Transverse colon (tissue), 4 donors: ENCODE measurements around the gene YWHAE. TPM values are rescaled to one million over a fixed set of nuclear protein-coding genes. Genes with fewer than 3 reads are reported as not detected.

Experiments
- DNase-seq: peaks from one replicate; pipeline ENCODE4 v3.0.0-alpha.2; 2019
- H3K27ac ChIP-seq, 4 donors: fragments of 200-600 bp; sonication (generic); 2 replicates each; pipeline ENCODE4 v1.5.1; 2016 to 2018; ENCODE audit warnings: inconsistent platforms in 4 of 4
- H3K27me3 ChIP-seq: fragments of 200-600 bp; sonication (generic); 2 replicates; pipeline ENCODE4 v1.5.1; 2017; ENCODE audit warnings: inconsistent platforms
- H3K36me3 ChIP-seq, 4 donors: fragments of 200-600 bp; sonication (generic); 2 replicates each; pipeline ENCODE4 v1.5.1; 2017 to 2019; ENCODE audit warnings: inconsistent platforms in 4 of 4
- H3K4me1 ChIP-seq, 4 donors: fragments of 200-600 bp; sonication (generic); 2 replicates each; pipeline ENCODE4 v1.5.1; 2017 to 2020; ENCODE audit warnings: inconsistent platforms in 4 of 4
- H3K4me3 ChIP-seq, 4 donors: fragments of 200-600 bp; sonication (generic); 1 replicate in 1 of 4; 2 replicates in 3 of 4; pipeline versions ENCODE4 v1.5.1 to v1.6.1; 2017 to 2019; ENCODE audit warnings: inconsistent platforms in 4 of 4
- H3K9me3 ChIP-seq, 2 donors: fragments of 200-600 bp; sonication (generic); 2 replicates each; pipeline ENCODE4 v1.5.1; 2017 to 2019; ENCODE audit warnings: inconsistent platforms in 2 of 2
- EP300 ChIP-seq: sonication (generic); formaldehyde crosslinking; IDR thresholded peaks from one replicate; pipeline ENCODE4 v1.6.1; 2017; ENCODE audit warnings: antibody characterized with exemption, low read depth
- POLR2A ChIP-seq: fragments of 450-650 bp; IDR thresholded peaks from one replicate; pipeline ENCODE4 v1.6.1; 2016; ENCODE audit warnings: antibody characterized with exemption, mild to moderate bottlenecking, moderate library complexity
- POLR2AphosphoS5 ChIP-seq, 3 donors: sonication (generic); formaldehyde crosslinking; IDR thresholded peaks; one replicate each; pipeline ENCODE4 v1.6.1; 2016; ENCODE audit warnings: antibody characterized with exemption in 3 of 3
- WGBS, 2 donors: methylation state at CpG; one replicate each; pipeline ENCODE4 v1.1.5; 2018; ENCODE audit warnings: low coverage in 1 of 2; 5-methylcytosine and 5-hydroxymethylcytosine counted together
- in situ Hi-C, 4 donors: fragments of 200-750 bp; cut with MboI; loops; one replicate each; pipeline versions ENCODE4 v1.15.0 to v1.15.1; 2017; ENCODE audit warnings: low sequenced_read_pairs in 3 of 4, low pct_ligation_motif_present in 1 of 4, low pct_unique_long_range_greater_than_20kb in 1 of 4
- intact Hi-C: fragments of 100-400 bp; cut with DNase I; formaldehyde crosslinking; loops from one replicate; pipeline ENCODE4 v1.15.1; 2023; ENCODE audit warnings: low total_unique reads
- total RNA-seq, 4 donors: library from RNA; depleted of rRNA; stranded (reverse); fragments of >200 nt; gene quantifications; one replicate each; pipeline ENCODE4 v1.1.0, GENCODE V29; 2016
- TF ChIP-seq, protein P1 (sequence below), 5 experiments: fragments of 200-600 bp in 3 of 5; fragments of 450-650 bp in 2 of 5; sonication (generic) in 3 of 5; IDR thresholded peaks; 1 replicate in 2 of 5; 2 replicates in 3 of 5; pipeline ENCODE4 v1.5.1; 2016 to 2017; ENCODE audit warnings: antibody characterized with exemption in 5 of 5, inconsistent platforms in 3 of 5, mild to moderate bottlenecking in 2 of 5, moderate library complexity in 1 of 5

YWHAE gene
- total RNA-seq, 4 donors from 2014 or later = 158 to 2,397 (median 594) TPM

DNA sequence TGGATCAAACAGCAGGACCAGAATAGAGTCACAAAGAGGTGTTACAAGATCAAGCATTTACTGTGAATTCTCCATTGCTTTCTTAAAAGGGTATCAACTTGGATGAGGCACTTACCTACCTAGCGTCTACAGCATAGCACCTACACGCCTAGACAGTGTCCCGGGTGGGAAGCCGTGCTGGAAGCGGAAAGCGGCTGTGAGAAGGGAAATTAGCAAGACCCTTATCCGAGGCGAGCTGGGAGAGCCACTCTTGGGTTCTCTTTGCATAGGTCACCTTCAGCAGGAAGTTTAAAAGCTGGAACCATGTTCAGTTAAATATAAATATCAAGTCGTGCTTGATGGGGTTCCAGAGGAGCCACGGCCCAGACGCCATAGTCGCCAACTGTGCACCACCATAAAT, 74.3 kb downstream of the YWHAE start:
- TF ChIP-seq POLR2A = no peak
- no peak for TF ChIP-seq EP300
- TF ChIP-seq POLR2AphosphoS5 (IDR thresholded peaks at IDR 0.05) = no peak
- TF ChIP-seq, protein P1, sequence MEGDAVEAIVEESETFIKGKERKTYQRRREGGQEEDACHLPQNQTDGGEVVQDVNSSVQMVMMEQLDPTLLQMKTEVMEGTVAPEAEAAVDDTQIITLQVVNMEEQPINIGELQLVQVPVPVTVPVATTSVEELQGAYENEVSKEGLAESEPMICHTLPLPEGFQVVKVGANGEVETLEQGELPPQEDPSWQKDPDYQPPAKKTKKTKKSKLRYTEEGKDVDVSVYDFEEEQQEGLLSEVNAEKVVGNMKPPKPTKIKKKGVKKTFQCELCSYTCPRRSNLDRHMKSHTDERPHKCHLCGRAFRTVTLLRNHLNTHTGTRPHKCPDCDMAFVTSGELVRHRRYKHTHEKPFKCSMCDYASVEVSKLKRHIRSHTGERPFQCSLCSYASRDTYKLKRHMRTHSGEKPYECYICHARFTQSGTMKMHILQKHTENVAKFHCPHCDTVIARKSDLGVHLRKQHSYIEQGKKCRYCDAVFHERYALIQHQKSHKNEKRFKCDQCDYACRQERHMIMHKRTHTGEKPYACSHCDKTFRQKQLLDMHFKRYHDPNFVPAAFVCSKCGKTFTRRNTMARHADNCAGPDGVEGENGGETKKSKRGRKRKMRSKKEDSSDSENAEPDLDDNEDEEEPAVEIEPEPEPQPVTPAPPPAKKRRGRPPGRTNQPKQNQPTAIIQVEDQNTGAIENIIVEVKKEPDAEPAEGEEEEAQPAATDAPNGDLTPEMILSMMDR (IDR thresholded peaks at IDR 0.05) = no peak
- H3K27ac ChIP-seq = no peak overlapping the region
- H3K36me3 ChIP-seq = no peaks in the 10 kb centered on the region
- intact Hi-C loops (loop anchor here (5.0 kb wide), 1 partner anchor 53 kb away; the partner anchor contains the start of gene BHLHA9), in situ Hi-C loops (loop anchor here in 1 of 4 donors (10.0 kb wide), 1 partner anchor 51 kb away; the partner anchor contains the start of genes BHLHA9 and TRARG1)
- 79 to 81% methylated on average over 3 to 12 of the region's 12 CpGs for WGBS, 2 donors
- DNase-seq = no peak
- no peaks in the 10 kb centered on the region for H3K27me3 ChIP-seq
- no peaks in the 10 kb centered on the region for H3K9me3 ChIP-seq
- no peaks in the 10 kb centered on the region for H3K4me1 ChIP-seq
- H3K4me3 ChIP-seq = no peak overlapping the region

GRCh38 chr17:1324201-1324771, 75.7 kb downstream of the YWHAE start:
- 68% methylated on average over 7 to 27 of the region's 27 CpGs for WGBS, 2 donors
- no peak overlapping the region for H3K4me3 ChIP-seq
- no peak for DNase-seq
- no peaks in the 10 kb centered on the region for H3K36me3 ChIP-seq
- H3K4me1 ChIP-seq = no peaks in the 10 kb centered on the region
- in situ Hi-C loops = loop anchor here in 1 of 4 donors (10.0 kb wide), 1 partner anchor 49 kb away; the partner anchor contains the start of genes BHLHA9 and TRARG1
- no peak overlapping the region for H3K27ac ChIP-seq
- H3K27me3 ChIP-seq = peaks cover 9% of the 10 kb centered on the region
- no peaks in the 10 kb centered on the region for H3K9me3 ChIP-seq
- intact Hi-C loops = no loop called here
- TF ChIP-seq, protein P1 (IDR thresholded peaks at IDR 0.05) = no peak
- TF ChIP-seq POLR2A = no peak
- TF ChIP-seq EP300 = no peak
- no peak for TF ChIP-seq POLR2AphosphoS5 (IDR thresholded peaks at IDR 0.05)

GRCh38 chr17:1323336-1323735, 76.7 kb downstream of the YWHAE start:
- no peak for TF ChIP-seq EP300
- TF ChIP-seq POLR2A = no peak
- no peak for TF ChIP-seq POLR2AphosphoS5 (IDR thresholded peaks at IDR 0.05)
- TF ChIP-seq, protein P1 (IDR thresholded peaks at IDR 0.05) = no peak
- in situ Hi-C loops (loop anchor here in 1 of 4 donors (10.0 kb wide), 1 partner anchor 49 kb away; the partner anchor contains the start of genes BHLHA9 and TRARG1), intact Hi-C loops (no loop called here)
- Histone ChIP-seq H3K4me1 (no peaks in the 10 kb centered on the region), H3K9me3 (no peaks in the 10 kb centered on the region), H3K27ac (no peak overlapping the region), H3K27me3 (peaks cover 12% of the 10 kb centered on the region), H3K4me3 (no peak overlapping the region), H3K36me3 (no peaks in the 10 kb centered on the region)
- no peak for DNase-seq
- 88 to 90% methylated on average over 4 to 19 of the region's 19 CpGs for WGBS, 2 donors

DNA sequence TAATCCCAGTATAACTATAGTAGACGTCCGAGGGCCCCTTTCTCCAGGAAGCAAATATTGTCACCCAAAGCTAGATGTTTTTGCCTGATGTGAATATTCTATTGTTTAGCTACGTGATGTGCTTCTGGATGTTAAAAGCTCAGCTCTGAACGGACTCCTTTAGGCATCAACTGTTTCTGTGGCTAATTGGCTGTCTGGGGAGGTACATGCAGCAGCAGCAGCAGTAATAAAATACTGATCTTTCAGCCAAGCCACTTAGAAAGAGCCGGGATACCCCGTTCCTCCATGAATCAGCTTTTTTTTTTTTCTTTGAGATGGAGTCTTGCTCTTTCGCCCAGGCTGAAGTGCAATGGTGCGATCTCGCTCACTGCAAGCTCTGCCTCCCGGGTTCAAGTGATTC, 77.5 kb downstream of the YWHAE start:
- 64 to 90% methylated on average over 7 to 10 of the region's 10 CpGs for WGBS, 2 donors
- Histone ChIP-seq H3K9me3 (no peaks in the 10 kb centered on the region), H3K36me3 (no peaks in the 10 kb centered on the region), H3K4me1 (no peaks in the 10 kb centered on the region), H3K27ac (no peak overlapping the region), H3K27me3 (peaks cover 12% of the 10 kb centered on the region), H3K4me3 (no peak overlapping the region)
- intact Hi-C loops = no loop called here
- TF ChIP-seq POLR2A (no peak), EP300 (no peak), POLR2AphosphoS5 (IDR thresholded peaks at IDR 0.05) (no peak)
- TF ChIP-seq, protein P1 (IDR thresholded peaks at IDR 0.05) = no peak
- in situ Hi-C loops = loop anchor here in 1 of 4 donors (10.0 kb wide), 1 partner anchor 48 kb away; the partner anchor contains the start of genes BHLHA9 and TRARG1
- no peak for DNase-seq
